ENCODE results near the gene NEU2. TPM values are rescaled to one million over a fixed set of nuclear protein-coding genes. Genes with fewer than 3 reads are reported as not detected.
"Not testable (repeated sequence)": the region's sequence is repeated elsewhere in the genome, so short reads cannot be mapped to it uniquely, and the experiment has no call there.

The NEU2 gene
- total RNA-seq, 1 donor from 2014 or later = not detected

DNA sequence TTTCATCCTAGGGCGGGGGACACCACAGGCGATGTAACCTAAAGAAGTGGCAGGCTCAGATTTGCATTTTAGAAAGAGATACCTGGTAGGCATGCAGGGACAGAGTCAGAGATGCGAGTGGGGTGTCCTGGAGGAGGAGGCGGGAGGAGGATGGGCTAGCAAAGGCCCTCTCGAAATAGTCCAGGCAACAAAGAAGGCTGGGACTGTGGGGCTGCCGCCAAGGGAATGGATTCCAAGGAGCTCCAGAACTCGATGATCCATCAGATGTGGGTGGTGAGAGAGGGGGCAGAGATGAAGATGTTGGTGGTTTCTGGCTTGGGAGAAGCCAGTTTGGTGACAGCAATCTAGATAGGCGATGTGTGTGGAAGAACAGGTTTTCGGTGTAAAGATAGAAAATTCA, 15.2 kb downstream of the NEU2 start:
- TF ChIP-seq, protein P1, sequence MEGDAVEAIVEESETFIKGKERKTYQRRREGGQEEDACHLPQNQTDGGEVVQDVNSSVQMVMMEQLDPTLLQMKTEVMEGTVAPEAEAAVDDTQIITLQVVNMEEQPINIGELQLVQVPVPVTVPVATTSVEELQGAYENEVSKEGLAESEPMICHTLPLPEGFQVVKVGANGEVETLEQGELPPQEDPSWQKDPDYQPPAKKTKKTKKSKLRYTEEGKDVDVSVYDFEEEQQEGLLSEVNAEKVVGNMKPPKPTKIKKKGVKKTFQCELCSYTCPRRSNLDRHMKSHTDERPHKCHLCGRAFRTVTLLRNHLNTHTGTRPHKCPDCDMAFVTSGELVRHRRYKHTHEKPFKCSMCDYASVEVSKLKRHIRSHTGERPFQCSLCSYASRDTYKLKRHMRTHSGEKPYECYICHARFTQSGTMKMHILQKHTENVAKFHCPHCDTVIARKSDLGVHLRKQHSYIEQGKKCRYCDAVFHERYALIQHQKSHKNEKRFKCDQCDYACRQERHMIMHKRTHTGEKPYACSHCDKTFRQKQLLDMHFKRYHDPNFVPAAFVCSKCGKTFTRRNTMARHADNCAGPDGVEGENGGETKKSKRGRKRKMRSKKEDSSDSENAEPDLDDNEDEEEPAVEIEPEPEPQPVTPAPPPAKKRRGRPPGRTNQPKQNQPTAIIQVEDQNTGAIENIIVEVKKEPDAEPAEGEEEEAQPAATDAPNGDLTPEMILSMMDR (IDR thresholded peaks at IDR 0.05) = no peak
- no peaks in the 10 kb centered on the region for H3K36me3 Mint-ChIP-seq (ENCODE audit: low read depth)
- H3K4me3 Mint-ChIP-seq = no peak overlapping the region
- no peak for ATAC-seq (ENCODE audit: low read depth)
- H3K27ac Mint-ChIP-seq = no peak overlapping the region
- intact Hi-C loops (cut with micrococcal nuclease) = no loop called here
- no peaks in the 10 kb centered on the region for H3K4me1 Mint-ChIP-seq
- DNase-seq = no peak
- CTCF ChIA-PET = interaction anchor here (1.5 kb wide), 1 partner anchor 13 kb away, joined by 5 read pairs; the partner anchor contains the start of gene INPP5D
- POLR2A ChIA-PET = no interaction called here
- H3K27me3 Mint-ChIP-seq = no peaks in the 10 kb centered on the region
- H3K9me3 Mint-ChIP-seq = no peaks in the 10 kb centered on the region

DNA sequence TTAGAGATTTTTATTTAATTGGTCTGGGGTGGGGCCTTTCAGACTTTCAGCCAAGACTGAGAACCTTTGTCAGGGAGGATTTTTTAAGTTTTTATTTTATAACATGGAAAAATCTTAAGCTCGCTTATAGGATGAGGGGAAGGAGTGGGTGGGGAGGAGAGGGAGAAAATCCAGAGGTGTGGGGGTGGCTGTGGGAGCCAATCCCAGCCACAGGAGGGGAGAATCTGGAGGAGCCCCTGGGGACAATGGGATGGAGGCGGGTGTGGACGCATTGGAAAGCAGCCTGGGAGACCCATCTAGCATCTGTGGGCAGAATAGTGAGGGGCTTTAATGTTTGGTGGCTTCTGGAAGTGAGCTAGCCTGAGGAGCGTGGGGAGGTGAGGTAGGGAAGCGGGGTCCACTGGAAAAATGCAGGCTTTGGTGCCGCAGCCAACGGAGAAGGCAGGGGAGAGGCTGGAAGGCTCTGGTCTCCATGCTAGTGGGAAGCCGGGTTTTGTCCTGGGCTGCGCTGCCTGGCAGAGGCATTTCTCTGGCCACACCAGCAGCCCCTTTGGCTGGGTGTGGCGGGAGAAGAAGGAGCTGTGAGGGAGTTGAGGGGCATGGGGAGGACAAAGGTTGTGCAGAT, 16.2 kb downstream of the NEU2 start:
- no peak for ATAC-seq (ENCODE audit: low read depth)
- no peak overlapping the region for H3K4me3 Mint-ChIP-seq

DNA sequence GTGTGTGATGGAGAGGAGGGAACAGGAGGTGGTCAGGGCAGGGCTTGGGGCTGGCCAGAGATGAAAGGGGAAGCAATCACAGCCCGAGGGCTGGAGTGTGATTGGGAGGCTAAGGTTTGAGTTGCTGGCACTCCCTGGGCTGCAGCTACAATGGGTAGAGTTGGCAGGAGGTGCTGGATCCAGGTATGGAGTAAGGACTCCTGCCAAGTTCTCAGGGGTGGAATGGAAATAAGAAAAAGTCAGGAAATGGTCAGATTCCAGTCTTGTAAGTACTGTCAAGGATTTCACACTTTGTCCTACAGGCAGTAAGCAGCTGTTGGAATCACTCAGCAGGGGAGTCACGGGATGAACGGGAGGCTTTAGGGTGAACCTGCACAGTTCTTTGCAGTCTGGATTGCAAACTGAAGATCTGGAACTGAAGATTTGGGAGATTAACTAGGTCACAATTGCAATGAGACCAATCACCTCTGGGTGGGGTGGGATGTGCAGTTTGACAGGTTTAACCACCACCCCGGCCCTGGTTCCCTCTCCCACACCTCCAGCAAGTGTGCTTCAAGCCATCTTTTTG, 16.8 kb downstream of the NEU2 start:
- ATAC-seq (ENCODE audit: low read depth) = peak; percentile 40
- H3K9me3 Mint-ChIP-seq = no peaks in the 10 kb centered on the region
- no peak overlapping the region for H3K4me3 Mint-ChIP-seq
- H3K36me3 Mint-ChIP-seq (ENCODE audit: low read depth) = no peaks in the 10 kb centered on the region
- no peak overlapping the region for H3K27ac Mint-ChIP-seq
- intact Hi-C loops (cut with micrococcal nuclease) = no loop called here
- H3K27me3 Mint-ChIP-seq = peaks cover 3% of the 10 kb centered on the region
- no peak for DNase-seq
- CTCF ChIA-PET = interaction anchor here (0.7 to 1.3 kb wide), 2 partner anchors 11 to 201 kb away, joined by 3 to 4 read pairs; partner anchors contain the start of gene INPP5D
- peaks cover 7% of the 10 kb centered on the region for H3K4me1 Mint-ChIP-seq
- POLR2A ChIA-PET = no interaction called here
- TF ChIP-seq, protein P1 (IDR thresholded peaks at IDR 0.05) = no peak

More for the DNA sequence above, 16.2 kb downstream of the NEU2 start:
- POLR2A ChIA-PET = interaction anchor here (0.7 kb wide), 1 partner anchor 89 kb away, joined by 4 read pairs; no protein-coding TSS in a partner anchor
- Mint-ChIP-seq H3K36me3 (ENCODE audit: low read depth) (no peaks in the 10 kb centered on the region), H3K27me3 (peaks cover under 1% of the 10 kb centered on the region), H3K4me1 (peaks cover under 1% of the 10 kb centered on the region), H3K27ac (no peak overlapping the region), H3K9me3 (no peaks in the 10 kb centered on the region)
- CTCF ChIA-PET = no interaction called here
- intact Hi-C loops (cut with micrococcal nuclease) = no loop called here
- DNase-seq = peak; percentile 12
- TF ChIP-seq, protein P1 (IDR thresholded peaks at IDR 0.05) = no peak

DNA sequence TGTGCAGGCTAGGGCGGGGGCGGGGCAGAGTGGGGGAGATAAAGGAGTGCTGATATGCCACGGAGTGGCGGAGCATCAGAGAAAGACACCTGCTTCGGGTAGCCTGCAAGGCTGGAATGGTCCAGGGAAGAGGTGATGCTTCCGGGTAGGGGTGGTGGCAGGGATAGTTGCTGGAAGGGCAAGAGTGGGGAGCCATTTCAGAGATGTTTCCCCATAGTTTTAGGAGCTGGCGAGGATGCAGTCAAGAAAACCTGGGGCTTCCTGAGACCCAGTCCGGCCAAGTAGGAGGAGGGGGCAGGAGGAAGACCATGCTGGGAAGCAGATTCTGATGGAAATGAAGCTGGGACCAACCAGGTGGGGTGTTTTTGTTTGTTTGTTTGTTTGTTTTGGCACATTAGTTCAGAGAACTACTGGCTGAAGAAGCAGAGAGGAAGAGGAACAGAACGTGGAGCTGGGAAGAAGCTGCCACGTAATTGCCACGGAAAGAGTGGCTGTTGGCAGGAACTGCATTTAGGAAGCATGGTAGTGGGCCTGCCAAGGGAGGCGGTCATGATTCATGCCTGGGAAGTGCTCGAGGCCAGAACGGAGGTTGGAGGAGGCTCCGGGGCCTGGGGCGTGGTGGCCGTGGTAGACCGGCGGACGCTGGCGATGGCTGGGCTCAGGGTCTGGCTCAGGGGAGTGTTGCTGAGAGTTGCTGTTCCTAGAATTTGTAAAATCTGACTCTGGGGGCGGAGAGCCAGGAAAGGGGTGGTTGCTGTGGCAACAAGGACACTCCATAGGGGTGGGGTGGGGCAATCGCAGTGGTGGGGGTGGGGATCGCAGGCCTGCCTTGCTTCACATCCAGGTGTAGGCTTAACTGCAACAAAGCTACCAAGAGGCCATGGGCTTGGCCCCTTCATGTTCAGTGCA, 19.0 kb downstream of the NEU2 start:
- Mint-ChIP-seq H3K27ac (no peak overlapping the region), H3K4me3 (no peak overlapping the region), H3K9me3 (no peaks in the 10 kb centered on the region), H3K4me1 (peaks cover 7% of the 10 kb centered on the region), H3K27me3 (peaks cover 3% of the 10 kb centered on the region), H3K36me3 (ENCODE audit: low read depth) (no peaks in the 10 kb centered on the region)
- intact Hi-C loops (cut with micrococcal nuclease) = loop anchor here (10.0 kb wide), 1 partner anchor 447 kb away; no protein-coding TSS in a partner anchor
- TF ChIP-seq, protein P1 (IDR thresholded peaks at IDR 0.05) = no peak
- POLR2A ChIA-PET = no interaction called here
- CTCF ChIA-PET = interaction anchor here (1.0 to 3.2 kb wide), 2 partner anchors 9 to 52 kb away, joined by 3 to 9 read pairs; partner anchors contain the start of gene INPP5D
- no peak for ATAC-seq (ENCODE audit: low read depth)
- no peak for DNase-seq

DNA sequence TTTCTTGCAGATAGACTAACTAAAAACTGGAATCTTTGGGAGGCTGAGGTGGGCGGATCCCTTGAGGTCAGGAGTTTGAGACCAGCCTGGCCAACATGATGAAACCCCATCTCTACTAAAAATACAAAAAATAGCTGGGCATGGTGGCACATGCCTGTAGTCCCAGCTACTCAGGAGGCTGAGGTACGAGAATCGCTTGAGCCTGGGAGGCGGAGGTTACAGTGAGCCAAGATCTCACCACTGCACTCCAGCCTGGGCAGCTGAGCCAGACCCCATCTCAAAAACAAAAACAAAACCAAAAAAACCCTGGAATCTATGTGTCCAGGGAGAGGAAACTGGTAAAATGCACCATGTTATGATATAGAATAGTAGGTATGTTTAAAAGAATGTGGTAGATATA, 20.0 kb downstream of the NEU2 start:
- not testable (repeated sequence) for H3K36me3 Mint-ChIP-seq (ENCODE audit: low read depth); H3K4me1 Mint-ChIP-seq; ATAC-seq (ENCODE audit: low read depth); H3K9me3 Mint-ChIP-seq; H3K4me3 Mint-ChIP-seq; H3K27me3 Mint-ChIP-seq; DNase-seq; H3K27ac Mint-ChIP-seq
- intact Hi-C loops (cut with micrococcal nuclease) = loop anchor here (10.0 kb wide), 1 partner anchor 448 kb away; no protein-coding TSS in a partner anchor
- ChIA-PET CTCF (interaction anchor here (1.0 to 3.2 kb wide), 7 partner anchors 8 to 201 kb away, joined by 3 to 16 read pairs (median 5); partner anchors contain the start of gene INPP5D), POLR2A (interaction anchor here (0.6 to 0.8 kb wide), 2 partner anchors 41 to 90 kb away, joined by 3 read pairs; no protein-coding TSS in a partner anchor)
